ENCODE data around the gene MTIF2. TPM values are rescaled to one million over a fixed set of nuclear protein-coding genes. Genes with fewer than 3 reads are reported as not detected.

The MTIF2 gene
- total and polyA plus RNA-seq, 9 of the 15 experiments (the other 6 are each of a cell fraction or from before 2014, with no cell fraction given) = 58.7 to 143 (median 105) TPM

DNA sequence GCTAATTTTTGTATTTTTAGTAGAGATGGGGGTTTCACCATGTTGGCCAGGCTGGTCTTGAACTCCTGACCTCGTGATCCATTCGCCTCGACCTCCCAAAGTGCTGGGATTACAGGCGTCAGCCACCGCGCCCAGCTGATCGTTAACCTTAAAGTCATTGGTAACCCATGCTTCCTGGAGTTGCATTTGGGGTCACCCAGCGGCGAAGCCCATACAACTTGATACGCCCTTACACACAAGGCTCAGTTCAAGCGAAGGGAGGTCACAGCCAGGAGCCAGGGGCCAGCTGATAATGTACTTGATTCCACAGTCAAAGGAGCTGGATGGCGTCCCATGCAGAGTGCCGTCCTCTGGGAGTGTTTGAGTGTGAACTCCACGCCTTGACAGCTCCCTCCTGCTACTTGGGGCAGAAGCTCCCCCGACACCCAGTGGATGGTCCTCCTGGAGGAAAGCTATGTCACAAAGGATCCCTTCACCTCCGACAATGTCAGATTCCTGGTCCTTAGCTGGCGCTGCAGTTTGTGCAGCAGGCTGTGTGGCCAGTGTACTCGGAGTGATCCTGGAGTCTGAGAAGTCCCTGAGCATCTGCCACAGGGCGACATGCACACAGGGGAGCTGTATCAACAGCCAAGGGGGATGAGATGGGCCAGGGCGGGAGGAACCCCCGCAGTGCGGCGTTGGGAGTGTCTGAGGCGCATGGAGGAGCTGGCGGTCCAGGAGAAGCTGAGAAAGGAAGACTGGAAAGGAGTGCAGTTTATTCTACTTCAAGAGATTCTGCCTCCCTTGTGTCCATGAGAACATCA is 44.9 kb downstream of the MTIF2 start (continued):
- TF ChIP-seq CUX1 (CRISPR knock-in tag; IDR thresholded peaks at IDR 0.05) = no peak
- TF ChIP-seq, protein P1, sequence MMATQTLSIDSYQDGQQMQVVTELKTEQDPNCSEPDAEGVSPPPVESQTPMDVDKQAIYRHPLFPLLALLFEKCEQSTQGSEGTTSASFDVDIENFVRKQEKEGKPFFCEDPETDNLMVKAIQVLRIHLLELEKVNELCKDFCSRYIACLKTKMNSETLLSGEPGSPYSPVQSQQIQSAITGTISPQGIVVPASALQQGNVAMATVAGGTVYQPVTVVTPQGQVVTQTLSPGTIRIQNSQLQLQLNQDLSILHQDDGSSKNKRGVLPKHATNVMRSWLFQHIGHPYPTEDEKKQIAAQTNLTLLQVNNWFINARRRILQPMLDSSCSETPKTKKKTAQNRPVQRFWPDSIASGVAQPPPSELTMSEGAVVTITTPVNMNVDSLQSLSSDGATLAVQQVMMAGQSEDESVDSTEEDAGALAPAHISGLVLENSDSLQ (IDR thresholded peaks at IDR 0.05) = no peak
- TF ChIP-seq, protein P2, sequence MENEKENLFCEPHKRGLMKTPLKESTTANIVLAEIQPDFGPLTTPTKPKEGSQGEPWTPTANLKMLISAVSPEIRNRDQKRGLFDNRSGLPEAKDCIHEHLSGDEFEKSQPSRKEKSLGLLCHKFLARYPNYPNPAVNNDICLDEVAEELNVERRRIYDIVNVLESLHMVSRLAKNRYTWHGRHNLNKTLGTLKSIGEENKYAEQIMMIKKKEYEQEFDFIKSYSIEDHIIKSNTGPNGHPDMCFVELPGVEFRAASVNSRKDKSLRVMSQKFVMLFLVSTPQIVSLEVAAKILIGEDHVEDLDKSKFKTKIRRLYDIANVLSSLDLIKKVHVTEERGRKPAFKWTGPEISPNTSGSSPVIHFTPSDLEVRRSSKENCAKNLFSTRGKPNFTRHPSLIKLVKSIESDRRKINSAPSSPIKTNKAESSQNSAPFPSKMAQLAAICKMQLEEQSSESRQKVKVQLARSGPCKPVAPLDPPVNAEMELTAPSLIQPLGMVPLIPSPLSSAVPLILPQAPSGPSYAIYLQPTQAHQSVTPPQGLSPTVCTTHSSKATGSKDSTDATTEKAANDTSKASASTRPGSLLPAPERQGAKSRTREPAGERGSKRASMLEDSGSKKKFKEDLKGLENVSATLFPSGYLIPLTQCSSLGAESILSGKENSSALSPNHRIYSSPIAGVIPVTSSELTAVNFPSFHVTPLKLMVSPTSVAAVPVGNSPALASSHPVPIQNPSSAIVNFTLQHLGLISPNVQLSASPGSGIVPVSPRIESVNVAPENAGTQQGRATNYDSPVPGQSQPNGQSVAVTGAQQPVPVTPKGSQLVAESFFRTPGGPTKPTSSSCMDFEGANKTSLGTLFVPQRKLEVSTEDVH (IDR thresholded peaks at IDR 0.05; ENCODE audit: low read depth, partially characterized antibody) = no peak
- no peak for TF ChIP-seq ZNF408 (CRISPR knock-in tag; IDR thresholded peaks at IDR 0.05; ENCODE audit: low read depth)
- TF ChIP-seq, protein P3, sequence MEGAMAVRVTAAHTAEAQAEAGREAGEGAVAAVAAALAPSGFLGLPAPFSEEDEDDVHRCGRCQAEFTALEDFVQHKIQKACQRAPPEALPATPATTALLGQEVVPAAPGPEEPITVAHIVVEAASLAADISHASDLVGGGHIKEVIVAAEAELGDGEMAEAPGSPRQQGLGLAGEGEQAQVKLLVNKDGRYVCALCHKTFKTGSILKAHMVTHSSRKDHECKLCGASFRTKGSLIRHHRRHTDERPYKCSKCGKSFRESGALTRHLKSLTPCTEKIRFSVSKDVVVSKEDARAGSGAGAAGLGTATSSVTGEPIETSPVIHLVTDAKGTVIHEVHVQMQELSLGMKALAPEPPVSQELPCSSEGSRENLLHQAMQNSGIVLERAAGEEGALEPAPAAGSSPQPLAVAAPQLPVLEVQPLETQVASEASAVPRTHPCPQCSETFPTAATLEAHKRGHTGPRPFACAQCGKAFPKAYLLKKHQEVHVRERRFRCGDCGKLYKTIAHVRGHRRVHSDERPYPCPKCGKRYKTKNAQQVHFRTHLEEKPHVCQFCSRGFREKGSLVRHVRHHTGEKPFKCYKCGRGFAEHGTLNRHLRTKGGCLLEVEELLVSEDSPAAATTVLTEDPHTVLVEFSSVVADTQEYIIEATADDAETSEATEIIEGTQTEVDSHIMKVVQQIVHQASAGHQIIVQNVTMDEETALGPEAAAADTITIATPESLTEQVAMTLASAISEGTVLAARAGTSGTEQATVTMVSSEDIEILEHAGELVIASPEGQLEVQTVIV (CRISPR knock-in tag; IDR thresholded peaks at IDR 0.05; ENCODE audit: borderline replicate concordance) = no peak
- TF ChIP-seq ZNF609 (CRISPR knock-in tag; IDR thresholded peaks at IDR 0.05; ENCODE audit: borderline replicate concordance) = 0 out of 2 replicates have a peak, but pooled peaks have one; percentile 30
- no peak for TF ChIP-seq ZNF143 (CRISPR knock-in tag; IDR thresholded peaks at IDR 0.05)
